GM21515 (cell line): ENCODE measurements around the gene CALML6.
"Not testable (repeated sequence)": the region's sequence is repeated elsewhere in the genome, so short reads cannot be mapped to it uniquely, and the experiment has no call there.

Experiments
- ATAC-seq: cut with Tn5 transposase; IDR thresholded peaks from one replicate; pipeline ENCODE4 v1.9.1; 2021; ENCODE audit not compliant: unreplicated experiment

The CALML6 gene

GRCh38 chr1:1924849-1925248 lies 9.8 kb downstream of the CALML6 start:
- no peak for ATAC-seq

DNA sequence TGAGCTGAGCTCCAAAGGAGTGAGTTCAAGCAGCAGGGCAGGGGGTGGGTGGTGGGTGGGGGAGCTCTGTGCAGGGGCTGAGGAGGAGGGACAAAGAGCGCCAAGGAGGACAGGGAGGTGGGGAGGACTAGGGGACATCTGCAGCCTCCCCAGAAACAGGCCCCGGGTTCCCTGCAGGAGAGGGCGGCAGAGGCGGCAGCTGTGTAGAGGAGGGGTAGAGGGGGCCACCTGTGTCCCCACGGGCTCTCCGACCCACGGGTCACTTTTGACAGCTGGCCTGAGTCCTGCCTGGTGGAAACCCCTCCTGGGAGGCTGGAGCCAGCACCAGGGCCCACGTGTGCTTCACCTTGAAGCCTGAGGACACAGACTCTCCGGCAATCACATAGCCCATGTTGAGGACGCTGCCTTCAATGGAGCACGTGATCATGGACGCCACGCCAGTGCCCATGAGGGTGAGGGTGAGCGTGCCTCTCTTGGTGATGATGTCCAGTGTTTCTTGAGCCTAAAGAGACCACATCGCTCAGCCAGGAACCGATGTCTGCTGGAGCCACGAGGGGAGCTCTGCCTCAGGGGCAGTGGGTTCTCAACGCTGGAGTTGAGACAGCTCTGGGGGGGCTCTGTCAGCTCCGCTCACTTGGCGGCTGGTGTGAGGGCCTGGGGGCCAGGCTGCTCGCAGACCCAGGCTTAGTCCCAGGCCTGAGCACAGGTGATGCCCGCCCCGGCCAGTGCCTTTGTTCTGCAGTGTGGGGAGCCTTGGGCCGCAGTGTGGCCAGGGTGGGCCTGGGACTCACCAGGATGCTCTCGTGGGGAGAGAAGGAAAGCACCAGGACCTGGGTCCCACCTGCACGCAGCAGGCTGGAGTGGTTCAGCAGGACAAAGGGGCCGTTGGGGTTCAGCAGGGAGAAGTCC lies 10.6 kb downstream of the CALML6 start:
- ATAC-seq: no peak

- no peak for ATAC-seq
These were observed 11.3 kb downstream of the CALML6 start for GRCh38 chr1:1926346-1926811.

DNA sequence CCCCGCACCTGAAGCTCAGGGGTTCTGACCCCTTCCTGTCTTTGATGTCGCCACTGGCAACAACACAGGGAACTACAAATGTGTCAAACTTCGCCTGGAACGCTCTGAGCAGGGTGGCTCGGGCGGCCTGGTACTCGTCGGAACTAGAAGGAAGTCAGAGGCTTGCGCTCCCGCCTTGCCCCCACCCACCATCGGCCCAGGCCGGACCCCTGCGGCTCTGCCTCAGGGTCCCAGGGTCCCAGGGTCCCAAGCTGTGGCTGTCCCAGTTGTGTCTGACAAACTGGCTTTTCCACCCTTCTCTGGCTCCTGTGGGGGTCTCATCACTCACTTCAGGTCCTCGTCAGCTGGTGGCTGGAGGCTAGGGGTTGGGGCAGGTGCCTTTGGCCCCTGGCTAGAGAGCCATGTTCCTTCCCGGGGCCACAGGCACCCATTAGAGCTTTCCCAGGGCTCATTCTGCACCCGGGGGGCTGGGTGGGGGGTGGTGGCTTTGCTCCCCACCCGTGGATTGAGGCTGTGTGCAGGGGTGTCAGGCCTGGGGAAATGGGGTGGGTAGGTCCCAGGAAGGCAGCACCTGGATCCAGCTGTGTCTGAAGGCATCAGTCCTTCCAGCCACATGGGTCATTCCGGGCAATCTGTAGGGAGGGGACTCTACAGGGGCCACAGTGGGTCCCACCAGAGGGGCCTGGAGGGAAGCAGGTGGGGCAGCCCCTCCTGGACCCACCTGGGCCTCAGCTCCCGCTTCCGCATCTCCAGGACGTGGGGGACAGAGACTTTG lies 12.0 kb downstream of the CALML6 start:
- ATAC-seq: no peak

DNA sequence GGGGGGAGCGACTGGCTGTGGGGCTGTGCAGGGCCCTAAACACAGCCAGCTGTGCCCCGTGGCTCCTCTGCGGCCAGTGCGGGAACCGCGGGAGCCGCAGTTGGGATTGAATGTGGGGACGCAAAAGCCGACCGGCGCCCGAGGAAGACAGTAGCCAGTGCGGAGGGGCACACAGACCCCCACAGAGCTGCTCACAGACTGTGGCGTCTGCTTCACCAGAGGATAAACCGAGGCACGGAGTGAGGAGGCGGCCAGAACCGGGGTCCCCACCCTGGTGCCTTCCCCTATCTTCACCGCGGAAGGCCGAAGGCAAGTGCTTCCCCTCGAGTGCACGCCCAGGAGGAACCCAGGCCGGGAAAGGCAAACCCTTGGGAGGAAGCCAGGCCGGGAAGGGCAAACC lies 12.7 kb downstream of the CALML6 start:
- ATAC-seq: no peak

DNA sequence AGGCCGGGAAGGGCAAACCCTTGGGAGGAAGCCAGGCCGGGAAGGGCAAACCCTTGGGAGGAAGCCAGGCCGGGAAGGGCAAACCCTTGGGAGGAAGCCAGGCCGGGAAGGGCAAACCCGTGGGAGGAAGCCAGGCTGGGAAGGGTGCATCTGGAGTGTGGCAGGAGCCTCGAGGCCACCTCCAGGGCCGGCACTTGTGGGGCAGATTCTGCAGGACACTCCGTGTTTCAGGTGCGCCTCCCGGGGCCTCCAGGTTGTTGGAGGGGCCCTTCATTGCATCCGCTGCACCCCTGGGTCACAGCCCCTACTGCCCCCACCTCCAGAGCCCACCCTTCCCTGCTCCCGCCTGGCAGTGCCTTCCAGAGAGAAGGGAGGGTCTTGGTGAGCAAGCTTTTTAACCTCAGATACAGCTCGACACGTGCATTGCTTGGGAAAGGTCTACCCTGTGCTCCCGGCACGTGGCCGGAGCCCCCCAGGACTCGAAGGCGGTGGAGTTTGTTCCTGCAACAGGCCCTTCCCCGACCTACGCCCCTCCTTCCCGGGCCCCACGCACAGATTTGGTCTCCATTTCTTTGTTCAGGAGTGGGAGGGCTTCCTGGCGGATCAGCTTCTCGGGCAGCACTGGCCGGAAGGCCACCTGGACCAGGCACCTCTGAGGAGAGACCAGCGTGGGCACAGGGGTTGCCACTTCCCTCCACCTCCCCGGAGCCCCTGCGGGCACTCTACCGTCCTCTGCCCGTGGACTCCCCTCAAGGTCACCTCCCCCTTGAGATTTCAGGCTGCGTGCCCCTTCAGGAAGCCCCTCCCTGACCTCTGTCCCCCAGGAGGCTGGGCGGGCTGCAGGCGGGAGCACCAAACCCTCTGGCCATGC lies 13.4 kb downstream of the CALML6 start:
- ATAC-seq: no peak

DNA sequence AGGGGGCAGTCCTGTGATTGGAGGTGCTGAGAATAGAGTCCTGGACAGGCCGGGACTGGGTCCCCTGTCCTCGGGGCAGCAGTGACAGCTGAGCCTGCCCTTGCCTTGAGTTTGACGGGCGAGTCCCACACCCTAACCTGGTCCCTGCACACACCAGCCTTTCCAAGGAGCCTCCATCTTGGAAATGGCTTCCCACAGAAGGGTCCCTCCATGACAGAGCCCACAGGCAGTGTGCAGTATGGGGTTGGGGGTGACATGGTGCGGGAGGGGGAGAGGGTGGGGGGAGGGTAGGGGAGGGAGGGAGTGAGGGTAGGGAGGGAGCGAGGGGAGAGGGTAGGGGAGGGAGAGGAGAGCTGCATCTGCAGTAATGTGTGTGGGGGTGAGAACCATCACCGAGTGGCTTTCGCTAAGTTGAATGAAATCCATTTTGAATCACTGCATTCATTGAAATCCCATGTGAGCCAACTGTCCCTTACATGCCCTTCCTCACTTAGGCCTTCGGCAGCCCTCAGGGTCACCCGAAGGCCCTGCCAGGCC lies 14.1 kb downstream of the CALML6 start:
- no peak for ATAC-seq

- no peak for ATAC-seq
These were observed 14.8 kb downstream of the CALML6 start for GRCh38 chr1:1929639-1930545.

DNA sequence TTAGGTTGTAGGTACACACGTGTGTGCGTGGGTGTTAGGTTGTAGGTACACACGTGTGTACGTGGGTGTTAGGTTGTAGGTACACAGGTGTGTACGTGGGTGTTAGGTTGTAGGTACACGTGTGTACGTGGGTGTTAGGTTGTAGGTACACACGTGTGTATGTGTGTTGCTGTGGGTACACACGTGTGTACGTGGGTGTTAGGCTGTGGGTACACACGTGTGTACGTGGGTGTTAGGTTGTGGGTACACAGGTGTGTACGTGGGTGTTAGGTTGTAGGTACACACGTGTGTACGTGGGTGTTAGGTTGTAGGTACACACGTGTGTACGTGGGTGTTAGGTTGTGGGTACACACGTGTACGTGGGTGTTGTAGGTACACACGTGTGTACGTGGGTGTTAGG lies 19.8 kb downstream of the CALML6 start:
- ATAC-seq: not testable (repeated sequence)

DNA sequence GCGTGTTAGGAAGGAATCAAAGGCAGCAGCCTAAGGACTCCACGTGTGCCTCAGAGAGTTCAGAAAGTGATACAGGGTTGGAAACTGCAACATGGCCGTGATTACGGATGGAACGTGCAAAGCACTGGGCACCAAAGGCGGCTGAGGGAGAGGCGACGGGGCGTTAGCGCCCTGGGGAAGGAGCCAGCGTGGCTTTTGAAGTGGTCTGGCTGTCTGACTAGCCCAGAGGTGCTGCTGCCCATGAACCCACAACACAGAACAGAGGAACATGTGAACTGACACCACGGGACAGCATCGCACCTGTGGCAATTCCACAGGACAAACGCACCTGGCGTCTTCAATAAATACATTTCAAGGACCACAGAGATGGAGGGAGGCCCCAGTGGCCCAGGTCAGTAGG lies 22.0 kb downstream of the CALML6 start:
- no peak for ATAC-seq

DNA sequence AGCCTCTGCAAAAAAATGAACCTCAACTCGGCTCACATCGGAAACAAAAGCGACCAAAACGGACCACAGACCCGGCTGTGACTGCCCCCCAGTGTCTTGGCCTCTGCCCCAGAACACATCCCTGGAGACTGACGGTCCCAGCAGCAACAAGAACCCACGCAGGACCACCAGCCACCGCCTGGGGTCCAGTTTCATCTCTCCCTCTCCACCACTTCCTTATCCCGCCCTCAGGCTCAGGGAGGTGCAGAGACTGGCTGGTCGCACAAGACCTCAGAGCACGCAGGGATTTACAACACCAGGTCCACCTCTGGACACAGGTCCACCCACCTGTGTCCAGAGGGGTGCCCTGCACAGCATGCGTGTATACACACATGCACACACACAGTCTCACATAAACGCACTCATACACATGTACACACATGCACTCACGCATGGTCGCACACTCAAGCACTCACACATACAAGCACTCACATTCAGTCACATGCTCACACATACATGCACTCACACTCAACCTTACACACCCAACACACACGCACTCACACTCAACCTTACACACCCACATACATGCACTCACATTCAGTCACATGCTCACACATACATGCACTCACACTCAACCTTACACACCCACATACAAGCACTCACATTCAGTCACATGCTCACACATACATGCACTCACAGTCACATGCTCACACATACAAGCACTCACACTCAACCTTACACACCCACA lies 22.7 kb downstream of the CALML6 start:
- ATAC-seq: no peak

- no peak for ATAC-seq
These were observed 23.2 kb downstream of the CALML6 start for GRCh38 chr1:1938276-1938573.

GRCh38 chr1:1938613-1939295 lies 23.7 kb downstream of the CALML6 start:
- no peak for ATAC-seq

GRCh38 chr1:1939296-1940122 lies 24.4 kb downstream of the CALML6 start:
- ATAC-seq: no peak

- no peak for ATAC-seq
These were observed 25.0 kb downstream of the CALML6 start for GRCh38 chr1:1940123-1940425.

DNA sequence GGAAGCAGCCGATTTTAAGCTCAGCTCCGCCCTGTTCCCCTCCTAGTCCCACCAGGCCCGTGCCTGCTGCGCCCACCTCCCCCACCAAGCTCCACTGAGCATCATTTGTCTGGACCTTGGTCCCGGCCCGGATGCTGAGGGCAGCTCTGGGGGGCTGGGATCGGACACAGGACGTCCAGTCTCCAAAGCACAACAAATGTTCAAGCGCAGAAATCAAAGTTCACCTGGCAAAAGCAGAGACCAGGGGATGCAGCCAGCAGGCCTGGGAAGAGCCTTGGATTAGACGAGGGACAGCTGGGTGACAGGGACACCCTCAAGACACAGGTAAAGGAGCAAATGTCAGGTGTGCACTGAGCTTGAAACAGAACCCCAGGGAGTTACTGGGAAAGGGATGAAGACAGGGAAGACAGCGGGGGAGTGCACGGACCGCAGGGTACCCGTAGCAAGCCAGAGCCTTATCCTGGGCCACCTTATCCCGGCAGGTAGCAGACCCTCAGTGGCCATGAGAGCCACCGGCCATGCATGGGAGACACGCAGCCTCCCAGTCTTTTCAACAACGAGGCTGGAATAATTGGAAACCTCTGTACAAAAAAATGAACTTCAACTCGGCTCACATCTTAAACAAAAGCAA lies 26.3 kb downstream of the CALML6 start:
- ATAC-seq: no peak

GRCh38 chr1:1941868-1942752 lies 27.1 kb downstream of the CALML6 start:
- ATAC-seq: no peak
